ENCODE measurements around the gene SLC39A10.

- TF ChIP-seq POLR2A (IDR thresholded peaks at IDR 0.05; ENCODE audit: low read length) (no peak), GATA1 (IDR thresholded peaks at IDR 0.05; ENCODE audit: low read depth, low read length) (no peak)
Measured at GRCh38 chr2:195633573-195633870, 23.5 kb upstream of the SLC39A10 start.
